H1 (cell line): ENCODE data around the gene SBK2.

Source experiments
- CBX5 ChIP-seq: fragments of 300-800, 300-1000 bp; sonication (generic); IDR thresholded peaks from 2 replicates; pipeline ENCODE4 v1.7.1; 2016; ENCODE audit warnings: antibody characterized with exemption, low read length, low read depth
- CEBPB ChIP-seq: IDR thresholded peaks from 2 replicates; pipeline ENCODE4 v1.6.1; 2012; ENCODE audit warnings: low read depth, low read length
- EZH2 ChIP-seq: fragments of 200-600 bp; sonication (generic); IDR thresholded peaks from 2 replicates; pipeline ENCODE4 v1.7.1; 2012; ENCODE audit warnings: low read depth, mild to moderate bottlenecking, moderate library complexity, low read length, inconsistent platforms; ENCODE audit not compliant: severe bottlenecking
- GABPA ChIP-seq: IDR thresholded peaks from 2 replicates; pipeline ENCODE4 v1.6.1; 2011; ENCODE audit warnings: mild to moderate bottlenecking, low read length, moderate library complexity, borderline replicate concordance; ENCODE audit not compliant: insufficient read depth
- POLR2A ChIP-seq, 2 experiments: IDR thresholded peaks; 1 replicate in 1 of 2; 2 replicates in 1 of 2; pipeline ENCODE4 v1.6.1; 2011; ENCODE audit warnings: low read depth in 2 of 2, low read length in 2 of 2, mild to moderate bottlenecking in 2 of 2; ENCODE audit errors: control extremely low read depth in 1 of 2
- POLR2AphosphoS5 ChIP-seq: IDR thresholded peaks from 2 replicates; pipeline ENCODE4 v1.6.1; 2011; ENCODE audit warnings: low read depth, low read length
- YY1 ChIP-seq: IDR thresholded peaks from 2 replicates; pipeline ENCODE4 v1.6.1; 2011; ENCODE audit warnings: low read depth, mild to moderate bottlenecking, low read length
- TF ChIP-seq, protein P1 (sequence below), 3 experiments: IDR thresholded peaks; 1 replicate in 2 of 3; 2 replicates in 1 of 3; pipeline versions ENCODE4 v1.5.1 to v1.6.1; 2011; ENCODE audit warnings: low read length in 3 of 3, mild to moderate bottlenecking in 3 of 3, inconsistent platforms in 2 of 3, low read depth in 1 of 3, moderate library complexity in 1 of 3; ENCODE audit not compliant: insufficient read depth in 1 of 3; ENCODE audit errors: control extremely low read depth in 1 of 3

DNA sequence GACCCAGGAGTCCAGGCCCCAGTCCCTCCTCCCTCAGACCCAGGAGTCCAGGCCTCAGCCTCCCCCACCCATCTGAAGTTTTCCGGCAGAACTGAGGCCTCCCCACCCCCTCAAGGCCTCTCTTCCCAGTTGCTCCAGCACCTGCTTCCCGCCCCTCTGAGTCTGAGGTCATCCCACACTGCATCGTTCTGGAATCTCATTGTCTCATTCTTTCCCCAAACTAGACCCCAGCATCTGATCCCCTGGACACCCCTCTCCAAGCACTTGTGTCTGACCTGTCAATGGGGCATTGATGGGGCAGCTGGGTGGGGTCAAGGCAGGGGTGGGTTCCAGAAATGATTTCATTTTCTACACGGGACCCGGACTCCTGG, 793 bp upstream of the SBK2 start:
- no peak for TF ChIP-seq CEBPB
- TF ChIP-seq, protein P1, sequence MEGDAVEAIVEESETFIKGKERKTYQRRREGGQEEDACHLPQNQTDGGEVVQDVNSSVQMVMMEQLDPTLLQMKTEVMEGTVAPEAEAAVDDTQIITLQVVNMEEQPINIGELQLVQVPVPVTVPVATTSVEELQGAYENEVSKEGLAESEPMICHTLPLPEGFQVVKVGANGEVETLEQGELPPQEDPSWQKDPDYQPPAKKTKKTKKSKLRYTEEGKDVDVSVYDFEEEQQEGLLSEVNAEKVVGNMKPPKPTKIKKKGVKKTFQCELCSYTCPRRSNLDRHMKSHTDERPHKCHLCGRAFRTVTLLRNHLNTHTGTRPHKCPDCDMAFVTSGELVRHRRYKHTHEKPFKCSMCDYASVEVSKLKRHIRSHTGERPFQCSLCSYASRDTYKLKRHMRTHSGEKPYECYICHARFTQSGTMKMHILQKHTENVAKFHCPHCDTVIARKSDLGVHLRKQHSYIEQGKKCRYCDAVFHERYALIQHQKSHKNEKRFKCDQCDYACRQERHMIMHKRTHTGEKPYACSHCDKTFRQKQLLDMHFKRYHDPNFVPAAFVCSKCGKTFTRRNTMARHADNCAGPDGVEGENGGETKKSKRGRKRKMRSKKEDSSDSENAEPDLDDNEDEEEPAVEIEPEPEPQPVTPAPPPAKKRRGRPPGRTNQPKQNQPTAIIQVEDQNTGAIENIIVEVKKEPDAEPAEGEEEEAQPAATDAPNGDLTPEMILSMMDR (IDR thresholded peaks at IDR 0.05; ENCODE audit: control extremely low read depth in 1 of 3, insufficient read depth in 1 of 3, low read depth in 1 of 3, low read length in 3 of 3): no peak
- TF ChIP-seq YY1: no peak
- no peak for TF ChIP-seq GABPA
- TF ChIP-seq POLR2AphosphoS5: no peak
- TF ChIP-seq POLR2A (IDR thresholded peaks at IDR 0.05; ENCODE audit: control extremely low read depth in 1 of 2, low read depth in 2 of 2, low read length in 2 of 2): no peak
- TF ChIP-seq EZH2: no peak
- no peak for TF ChIP-seq CBX5
